Right cardiac atrium (tissue), 5 donors: Measurements from ENCODE around the gene GRM8. TPM values are rescaled to one million over a fixed set of nuclear protein-coding genes. Genes with fewer than 3 reads are reported as not detected.

Experiments
- ATAC-seq, 2 donors: fragments of 200-7000 bp; cut with Tn5 transposase; one replicate each; pipeline versions ENCODE4 v1.8.0 to v1.9.1; 2020; ENCODE audit warnings: moderate library complexity in 2 of 2, mild to moderate bottlenecking in 1 of 2
- DNase-seq, 3 donors: peaks; one replicate each; pipeline ENCODE4 v3.0.0-alpha.2; 2020
- H3K27ac ChIP-seq: one replicate; pipeline ENCODE4 v1.5.1; 2013; ENCODE audit warnings: mild to moderate bottlenecking, low read length, control low read depth, moderate library complexity
- H3K27me3 ChIP-seq: one replicate; pipeline ENCODE4 v1.6.1; 2013; ENCODE audit not compliant: control insufficient read depth, insufficient read depth
- H3K4me1 ChIP-seq: one replicate; pipeline ENCODE4 v1.6.1; 2013; ENCODE audit warnings: low read length; ENCODE audit not compliant: control insufficient read depth, insufficient read depth
- H3K4me3 ChIP-seq: one replicate; pipeline ENCODE4 v1.5.1; 2013; ENCODE audit warnings: low read length, control low read depth
- H3K9me3 ChIP-seq: one replicate; pipeline ENCODE4 v1.6.1; 2013; ENCODE audit warnings: low read length; ENCODE audit not compliant: control insufficient read depth
- WGBS: extraction: QIAGEN DNeasy Blood & Tissue Kit; methylation state at CpG from one replicate; pipeline ENCODE4 v1.1.7; 2013; 5-methylcytosine and 5-hydroxymethylcytosine counted together
- intact Hi-C, 4 donors: fragments of 100-400 bp; cut with DNase I; formaldehyde crosslinking; loops; one replicate each; pipeline versions ENCODE4 v1.11.0 to v1.14.0; 2022 to 2023
- polyA plus RNA-seq: library from polyadenylated mRNA; stranded (reverse); fragments of 200-250 nt; gene quantifications from one replicate; pipeline ENCODE4 v1.2.3, GENCODE V29; 2013
- total RNA-seq, 4 donors: library from RNA; stranded (reverse); fragmentation: NEBNext Ultra II Directional; extraction: Animal tissue kit (Norgen Biotek cat#: 25700); gene quantifications; one replicate each; pipeline ENCODE4 v1.2.1, GENCODE V29; 2021
- donor health status: healthy with polysubstance abuse.
- donor health status: DM: no; HTN: yes; CAD: no.
- donor health status: DM: no; HTN: no; CAD: no.
- donor health status: DM: no; HTN: yes; CAD: no; lungs with severe emphysema.
- donor health status: DM: yes; HTN: yes; CAD: no.

GRM8 gene
- total and polyA plus RNA-seq, 5 donors = 0.09 TPM; not detected in 4

GRCh38 chr7:127253281-127254162, 781 bp upstream of the GRM8 start:
- ATAC-seq = peak; percentile 91 to 92
- intact Hi-C loops = loop anchor here in 1 of 4 donors (10.0 kb wide), 1 partner anchor 449 kb away; no protein-coding TSS in a partner anchor
- H3K9me3 ChIP-seq = no peaks in the 10 kb centered on the region
- H3K4me1 ChIP-seq = no peaks in the 10 kb centered on the region
- peak; percentile 60 to 88 (median 83) for DNase-seq
- peak overlapping the region; percentile 64 for H3K4me3 ChIP-seq
- WGBS = under 1% methylated on average over 84 of the region's 84 CpGs
- no peak overlapping the region for H3K27ac ChIP-seq
- H3K27me3 ChIP-seq = no peaks in the 10 kb centered on the region

GRCh38 chr7:127252377-127252713, 396 bp downstream of the GRM8 start:
- intact Hi-C loops = loop anchor here in 1 of 4 donors (10.0 kb wide), 1 partner anchor 448 kb away; no protein-coding TSS in a partner anchor
- no peak overlapping the region for H3K27ac ChIP-seq

GRCh38 chr7:127251465-127252376, 1.0 kb downstream of the GRM8 start:
- DNase-seq = peak in 2 of 3 donors; percentile 17 to 44

More at GRCh38 chr7:127252377-127252713, 396 bp downstream of the GRM8 start:
- H3K4me1 ChIP-seq = no peaks in the 10 kb centered on the region
- ATAC-seq (no peak), DNase-seq (no peak)
- under 1% methylated on average over 11 of the region's 11 CpGs for WGBS
- no peaks in the 10 kb centered on the region for H3K9me3 ChIP-seq
- H3K4me3 ChIP-seq = peak overlapping the region; percentile 64
- H3K27me3 ChIP-seq = no peaks in the 10 kb centered on the region

GRCh38 chr7:127251036-127251464, 1.7 kb downstream of the GRM8 start:
- Histone ChIP-seq H3K27me3 (no peaks in the 10 kb centered on the region), H3K4me3 (no peak overlapping the region)
- DNase-seq = peak in 1 of 3 donors; percentile 37

More at GRCh38 chr7:127251465-127252376, 1.0 kb downstream of the GRM8 start:
- ATAC-seq = no peak
- Histone ChIP-seq H3K27ac (no peak overlapping the region), H3K9me3 (no peaks in the 10 kb centered on the region), H3K4me1 (no peaks in the 10 kb centered on the region), H3K27me3 (no peaks in the 10 kb centered on the region), H3K4me3 (peak overlapping the region; percentile 64)
- 1% methylated on average over 81 of the region's 81 CpGs for WGBS
- intact Hi-C loops = loop anchor here in 1 of 4 donors (10.0 kb wide), 1 partner anchor 447 kb away; no protein-coding TSS in a partner anchor

GRCh38 chr7:127250312-127251035, 2.3 kb downstream of the GRM8 start:
- Histone ChIP-seq H3K27me3 (no peaks in the 10 kb centered on the region), H3K27ac (no peak overlapping the region), H3K4me3 (no peak overlapping the region), H3K4me1 (no peaks in the 10 kb centered on the region), H3K9me3 (no peaks in the 10 kb centered on the region)
- 8% methylated on average over 12 of the region's 12 CpGs for WGBS
- ATAC-seq (no peak), DNase-seq (no peak)
- intact Hi-C loops = loop anchor here in 1 of 4 donors (10.0 kb wide), 1 partner anchor 446 kb away; no protein-coding TSS in a partner anchor

More at GRCh38 chr7:127251036-127251464, 1.7 kb downstream of the GRM8 start:
- intact Hi-C loops = loop anchor here in 1 of 4 donors (10.0 kb wide), 1 partner anchor 446 kb away; no protein-coding TSS in a partner anchor
- no peak overlapping the region for H3K27ac ChIP-seq
- H3K4me1 ChIP-seq = no peaks in the 10 kb centered on the region
- 2% methylated on average over 23 of the region's 23 CpGs for WGBS
- ATAC-seq = no peak
- H3K9me3 ChIP-seq = no peaks in the 10 kb centered on the region

- intact Hi-C loops = no loop called here
- ATAC-seq = no peak
- Histone ChIP-seq H3K9me3 (no peaks in the 10 kb centered on the region), H3K27ac (no peak overlapping the region), H3K27me3 (no peaks in the 10 kb centered on the region), H3K4me1 (no peaks in the 10 kb centered on the region), H3K4me3 (no peak overlapping the region)
- no peak for DNase-seq
- WGBS = 43% methylated on average over 1 of the region's 1 CpG
These were observed 7.1 kb downstream of the GRM8 start for GRCh38 chr7:127245607-127246006.

GRCh38 chr7:127245002-127245401, 7.7 kb downstream of the GRM8 start:
- intact Hi-C loops = no loop called here
- Histone ChIP-seq H3K27me3 (no peaks in the 10 kb centered on the region), H3K4me3 (no peak overlapping the region), H3K4me1 (no peaks in the 10 kb centered on the region), H3K9me3 (no peaks in the 10 kb centered on the region), H3K27ac (no peak overlapping the region)
- WGBS = 74% methylated on average over 3 of the region's 3 CpGs
- DNase-seq = no peak
- no peak for ATAC-seq

- Histone ChIP-seq H3K4me1 (no peaks in the 10 kb centered on the region), H3K27ac (no peak overlapping the region), H3K9me3 (no peaks in the 10 kb centered on the region), H3K27me3 (no peaks in the 10 kb centered on the region), H3K4me3 (no peak overlapping the region)
- WGBS = 60% methylated on average over 6 of the region's 6 CpGs
- DNase-seq (no peak), ATAC-seq (no peak)
- intact Hi-C loops = no loop called here
These were observed 12.9 kb downstream of the GRM8 start for GRCh38 chr7:127239814-127240213.

- intact Hi-C loops = no loop called here
- DNase-seq = no peak
- 64% methylated on average over 2 of the region's 2 CpGs for WGBS
- Histone ChIP-seq H3K4me3 (no peak overlapping the region), H3K27ac (no peak overlapping the region), H3K9me3 (no peaks in the 10 kb centered on the region), H3K4me1 (peaks cover 1% of the 10 kb centered on the region), H3K27me3 (no peaks in the 10 kb centered on the region)
- no peak for ATAC-seq
These were observed 19.1 kb downstream of the GRM8 start for GRCh38 chr7:127233630-127234029.

GRCh38 chr7:127231415-127231814, 21.3 kb downstream of the GRM8 start:
- intact Hi-C loops = no loop called here
- Histone ChIP-seq H3K27me3 (no peaks in the 10 kb centered on the region), H3K27ac (no peak overlapping the region), H3K9me3 (no peaks in the 10 kb centered on the region), H3K4me3 (no peak overlapping the region), H3K4me1 (peaks cover 1% of the 10 kb centered on the region)
- ATAC-seq (no peak), DNase-seq (no peak)
